ENCODE measurements around the gene MEF2C.

- TF ChIP-seq CTCF (IDR thresholded peaks at IDR 0.05) (no peak), POLR2A (IDR thresholded peaks at IDR 0.05) (no peak), POLR2AphosphoS5 (IDR thresholded peaks at IDR 0.05) (no peak)
Observed at GRCh38 chr5:88682881-88683361, 200.1 kb downstream of the MEF2C start.
